H9 (cell line): ENCODE data around the gene STAB1. TPM values are rescaled to one million over a fixed set of nuclear protein-coding genes. Genes with fewer than 3 reads are reported as not detected.

Source experiments
- DNase-seq: peaks from one replicate; pipeline ENCODE4 v3.0.0-alpha.2; 2017
- H2AFZ ChIP-seq: one replicate; pipeline ENCODE4 v1.6.1; 2013; ENCODE audit warnings: mild to moderate bottlenecking, low read length, control low read depth, moderate library complexity
- H2AK5ac ChIP-seq: 2 replicates; pipeline ENCODE4 v1.6.1; 2013; ENCODE audit warnings: low read length, control low read depth, mixed read lengths; ENCODE audit not compliant: insufficient read length
- H2BK120ac ChIP-seq: one replicate; pipeline ENCODE4 v1.6.1; 2013; ENCODE audit warnings: low read depth, mild to moderate bottlenecking, low read length, control low read depth, inconsistent platforms; ENCODE audit not compliant: poor library complexity, severe bottlenecking
- H2BK12ac ChIP-seq: 2 replicates; pipeline ENCODE4 v1.6.1; 2013; ENCODE audit warnings: low read length, control low read depth, mixed read lengths, low read depth; ENCODE audit not compliant: insufficient read length
- H2BK15ac ChIP-seq: 2 replicates; pipeline ENCODE4 v1.6.1; 2013; ENCODE audit warnings: low read depth, low read length, control low read depth
- H2BK20ac ChIP-seq: one replicate; pipeline ENCODE4 v1.6.1; 2013; ENCODE audit warnings: low read depth, mild to moderate bottlenecking, low read length, control low read depth, inconsistent platforms; ENCODE audit not compliant: poor library complexity, severe bottlenecking
- H2BK5ac ChIP-seq: 2 replicates; pipeline ENCODE4 v1.6.1; 2013; ENCODE audit warnings: low read length, control low read depth, mixed read lengths; ENCODE audit not compliant: insufficient read length
- H3K14ac ChIP-seq: 2 replicates; pipeline ENCODE4 v1.6.1; 2013; ENCODE audit warnings: low read length, control low read depth; ENCODE audit not compliant: insufficient read depth
- H3K18ac ChIP-seq: 2 replicates; pipeline ENCODE4 v1.6.1; 2013; ENCODE audit warnings: low read depth, mild to moderate bottlenecking, mixed read lengths, low read length, control low read depth; ENCODE audit not compliant: insufficient read length
- H3K23ac ChIP-seq: 2 replicates; pipeline ENCODE4 v1.6.1; 2013; ENCODE audit warnings: low read length, control low read depth, mixed read lengths, low read depth; ENCODE audit not compliant: insufficient read length
- H3K23me2 ChIP-seq: 2 replicates; pipeline ENCODE4 v1.6.1; 2013; ENCODE audit warnings: low read depth, mild to moderate bottlenecking, mixed read lengths, low read length, control low read depth; ENCODE audit not compliant: insufficient read length, poor library complexity, severe bottlenecking
- H3K27ac ChIP-seq: 2 replicates; pipeline ENCODE4 v1.5.1; 2013; ENCODE audit warnings: low read length, control low read depth, mixed read lengths, low read depth; ENCODE audit not compliant: insufficient read length
- H3K27me3 ChIP-seq: 2 replicates; pipeline ENCODE4 v1.6.1; 2013; ENCODE audit warnings: low read length, control low read depth, inconsistent platforms; ENCODE audit not compliant: insufficient read depth
- H3K4ac ChIP-seq: 2 replicates; pipeline ENCODE4 v1.6.1; 2013; ENCODE audit warnings: low read depth, mild to moderate bottlenecking, control low read depth, inconsistent platforms, low read length, moderate library complexity
- H3K4me1 ChIP-seq: 2 replicates; pipeline ENCODE4 v1.6.1; 2013; ENCODE audit warnings: low read length, control low read depth, inconsistent platforms; ENCODE audit not compliant: insufficient read depth
- H3K4me2 ChIP-seq: 2 replicates; pipeline ENCODE4 v1.6.1; 2013; ENCODE audit warnings: low read length, control low read depth, mixed read lengths; ENCODE audit not compliant: insufficient read length, insufficient read depth
- H3K56ac ChIP-seq: 2 replicates; pipeline ENCODE4 v1.6.1; 2013; ENCODE audit warnings: low read depth, mild to moderate bottlenecking, mixed read lengths, low read length, control low read depth; ENCODE audit not compliant: insufficient read length
- H3K79me1 ChIP-seq: 2 replicates; pipeline ENCODE4 v1.6.1; 2013; ENCODE audit warnings: low read depth, mild to moderate bottlenecking, moderate library complexity, low read length, control low read depth, inconsistent platforms; ENCODE audit not compliant: insufficient read depth, poor library complexity, severe bottlenecking
- H3K79me2 ChIP-seq: 2 replicates; pipeline ENCODE4 v1.6.1; 2013; ENCODE audit warnings: low read length, control low read depth, inconsistent platforms; ENCODE audit not compliant: insufficient read depth
- H3K9ac ChIP-seq: 2 replicates; pipeline ENCODE4 v1.6.1; 2013; ENCODE audit warnings: low read length, control low read depth, mixed read lengths; ENCODE audit not compliant: insufficient read length; ENCODE audit errors: extremely low read depth
- H3K9me3 ChIP-seq: one replicate; pipeline ENCODE4 v1.6.1; 2013; ENCODE audit warnings: low read depth, low read length, inconsistent platforms; ENCODE audit not compliant: control insufficient read depth
- H3T11ph ChIP-seq: one replicate; pipeline ENCODE4 v1.6.1; 2013; ENCODE audit warnings: mild to moderate bottlenecking, low read length, control low read depth, inconsistent platforms
- H4K20me1 ChIP-seq: one replicate; pipeline ENCODE4 v1.6.1; 2013; ENCODE audit not compliant: control insufficient read depth, insufficient read length, insufficient read depth
- H4K5ac ChIP-seq: 2 replicates; pipeline ENCODE4 v1.6.1; 2013; ENCODE audit warnings: low read depth, mild to moderate bottlenecking, mixed read lengths, low read length, control low read depth; ENCODE audit not compliant: insufficient read length
- H4K8ac ChIP-seq: replicated peaks from 2 replicates; pipeline ENCODE4 v1.6.1; 2013; ENCODE audit warnings: low read length, control low read depth, mixed read lengths, low read depth; ENCODE audit not compliant: insufficient read length
- H4K91ac ChIP-seq: 2 replicates; pipeline ENCODE4 v1.6.1; 2013; ENCODE audit warnings: low read depth, mild to moderate bottlenecking, moderate library complexity, mixed read lengths, low read length, control low read depth; ENCODE audit not compliant: insufficient read length
- H3K27ac Mint-ChIP-seq, 3 experiments: 2 replicates in 2 of 3; 3 replicates in 1 of 3; pipeline ENCODE4 v1.8.0; 2020 to 2021; ENCODE audit warnings: mixed read lengths in 3 of 3, mild to moderate bottlenecking in 1 of 3, moderate library complexity in 1 of 3
- H3K27me3 Mint-ChIP-seq: 2 replicates; pipeline ENCODE4 v1.8.0; 2021; ENCODE audit warnings: low read depth, mild to moderate bottlenecking, moderate library complexity, mixed read lengths
- H3K36me3 Mint-ChIP-seq, 3 experiments: 2 replicates in 2 of 3; 3 replicates in 1 of 3; pipeline ENCODE4 v1.8.0; 2020 to 2021; ENCODE audit warnings: low read depth in 3 of 3, mixed read lengths in 3 of 3; ENCODE audit not compliant: insufficient read depth in 1 of 3
- H3K4me1 Mint-ChIP-seq, 2 experiments: 2 replicates each; pipeline ENCODE4 v1.8.0; 2020; ENCODE audit warnings: mixed read lengths in 2 of 2
- H3K4me3 Mint-ChIP-seq, 2 experiments: 2 replicates in 1 of 2; 3 replicates in 1 of 2; pipeline ENCODE4 v1.8.0; 2020 to 2021; ENCODE audit warnings: mild to moderate bottlenecking in 2 of 2, mixed read lengths in 2 of 2, moderate library complexity in 1 of 2
- H3K9me3 Mint-ChIP-seq, 2 experiments: 2 replicates in 1 of 2; 3 replicates in 1 of 2; pipeline ENCODE4 v1.8.0; 2020; ENCODE audit warnings: mild to moderate bottlenecking in 2 of 2, mixed read lengths in 2 of 2, moderate library complexity in 1 of 2
- CTCF ChIP-seq: fragments of 200-600 bp; sonication (generic); conservative IDR thresholded peaks from 3 replicates; pipeline ENCODE4 v1.8.0; 2021; ENCODE audit warnings: antibody characterized with exemption, mild to moderate bottlenecking
- WGBS: extraction: QIAGEN DNeasy Blood & Tissue Kit; methylation state at CpG from one replicate; pipeline ENCODE4 v1.1.7; 2013; ENCODE audit warnings: missing lambda C conversion rate, low lambda C conversion rate, mixed read lengths; ENCODE audit not compliant: insufficient read length; ENCODE audit errors: extremely low coverage; 5-methylcytosine and 5-hydroxymethylcytosine counted together
- total RNA-seq: library from RNA; stranded (reverse); gene quantifications from 2 replicates; pipeline ENCODE4 v1.2.1, GENCODE V29; 2021

STAB1 gene
- total RNA-seq, 1 experiment from 2014 or later = 1.5 TPM

- Histone ChIP-seq H2BK20ac (no peak overlapping the region), H3K14ac (no peak overlapping the region), H2BK5ac (no peak overlapping the region), H2BK12ac (no peak overlapping the region), H3K9ac (no peak overlapping the region), H4K20me1 (no peaks in the 10 kb centered on the region), H3K4me2 (no peak overlapping the region), H4K5ac (no peak overlapping the region), H4K8ac (no peak overlapping the region), H3K4ac (no peak overlapping the region), H2BK120ac (no peak overlapping the region), H3K23me2 (no peaks in the 10 kb centered on the region), H3K79me1 (no peaks in the 10 kb centered on the region), H3K27ac (no peak overlapping the region), H3T11ph (no peak overlapping the region), H3K56ac (no peak overlapping the region), H3K23ac (no peak overlapping the region), H3K27me3 (no peaks in the 10 kb centered on the region), H2BK15ac (no peak overlapping the region), H3K9me3 (no peaks in the 10 kb centered on the region), H3K18ac (no peak overlapping the region), H2AK5ac (no peak overlapping the region), H3K79me2 (no peaks in the 10 kb centered on the region), H3K4me1 (no peaks in the 10 kb centered on the region), H2AFZ (no peak overlapping the region), H4K91ac (no peak overlapping the region)
- TF ChIP-seq CTCF = no peak
- DNase-seq = no peak
- peak overlapping the region in 1 of 3 experiments; percentile 79; a peak in 2 of 7 replicates for H3K27ac Mint-ChIP-seq
- peaks cover 9 to 50% (median 22%) of the 10 kb centered on the region in 3 experiments; a peak in 6 of 7 replicates for H3K36me3 Mint-ChIP-seq
- no peaks in the 10 kb centered on the region for H3K27me3 Mint-ChIP-seq
- H3K4me1 Mint-ChIP-seq = peaks cover 0 to 6% of the 10 kb centered on the region in 2 experiments; a peak in 1 of 4 replicates
- no peaks in the 10 kb centered on the region for H3K9me3 Mint-ChIP-seq
- H3K4me3 Mint-ChIP-seq = no peak overlapping the region
- WGBS = no CpG with 5 or more reads among the region's 4 CpGs
These were observed 49.8 kb downstream of the STAB1 start for GRCh38 chr3:52544937-52545336.
